RWPE2 (cell line): Measurements from ENCODE around the gene RAB11FIP3.
A peak's percentile ranks its signal among the peaks of the same experiment; 100 is the strongest.

Experiments
- ATAC-seq: fragments of 200-7000 bp; cut with Tn5 transposase; 3 replicates; pipeline ENCODE4 v1.9.1; 2021; ENCODE audit warnings: low read depth
- DNase-seq: peaks from one replicate; pipeline ENCODE4 v3.0.0-alpha.2; 2020; ENCODE audit warnings: low spot score
- H3K27ac ChIP-seq: fragments of 450-650 bp; 2 replicates; pipeline ENCODE4 v1.5.1; 2017; ENCODE audit warnings: mild to moderate bottlenecking; ENCODE audit not compliant: poor library complexity, severe bottlenecking
- H3K27me3 ChIP-seq: fragments of 250-450 bp; sonication (Bioruptor Pico); 2 replicates; pipeline ENCODE4 v1.5.1; 2021; ENCODE audit warnings: mild to moderate bottlenecking, moderate library complexity; ENCODE audit not compliant: insufficient read depth, poor library complexity, severe bottlenecking
- H3K36me3 ChIP-seq: fragments of 250-450 bp; sonication (Bioruptor Pico); 2 replicates; pipeline ENCODE4 v1.5.1; 2020; ENCODE audit warnings: low read depth, mild to moderate bottlenecking, moderate library complexity
- H3K4me1 ChIP-seq: fragments of 250-450 bp; sonication (Bioruptor Pico); 2 replicates; pipeline ENCODE4 v1.5.1; 2021; ENCODE audit warnings: mild to moderate bottlenecking, moderate library complexity; ENCODE audit not compliant: insufficient read depth, poor library complexity, severe bottlenecking
- H3K4me3 ChIP-seq: fragments of 250-450 bp; sonication (Bioruptor Pico); 2 replicates; pipeline ENCODE4 v1.5.1; 2021; ENCODE audit warnings: mild to moderate bottlenecking, moderate library complexity; ENCODE audit not compliant: severe bottlenecking
- H3K9me3 ChIP-seq: fragments of 250-450 bp; sonication (Bioruptor Pico); 2 replicates; pipeline ENCODE4 v1.5.1; 2021; ENCODE audit warnings: mild to moderate bottlenecking, moderate library complexity; ENCODE audit not compliant: severe bottlenecking
- TF ChIP-seq, protein P1 (sequence below): fragments of 450-650 bp; IDR thresholded peaks from one replicate; pipeline ENCODE4 v1.5.1; 2017; ENCODE audit warnings: mild to moderate bottlenecking, moderate library complexity; ENCODE audit not compliant: poor library complexity, severe bottlenecking

The RAB11FIP3 gene

DNA sequence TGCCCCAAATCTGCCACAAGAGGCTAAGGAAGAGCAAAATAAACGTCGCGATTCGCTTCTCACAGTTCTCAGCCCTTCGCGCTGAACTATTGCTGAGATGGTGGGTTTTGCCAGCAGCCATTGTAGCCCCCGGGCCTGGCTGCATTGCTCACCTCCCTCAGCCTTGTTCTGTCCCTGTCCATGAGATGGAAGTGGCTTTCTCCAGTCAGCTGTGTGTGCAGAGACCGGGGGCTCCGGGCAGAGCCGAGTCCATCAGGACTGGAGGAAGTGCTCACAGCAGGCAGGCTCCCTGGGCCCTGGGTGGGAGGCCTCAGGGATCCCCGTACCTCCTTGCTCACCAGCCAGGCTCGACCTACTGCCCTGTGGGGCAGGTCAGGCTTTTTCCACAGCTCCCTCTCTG, 74.5 kb downstream of the RAB11FIP3 start:
- H3K9me3 ChIP-seq: no peaks in the 10 kb centered on the region
- H3K4me3 ChIP-seq: no peak overlapping the region
- no peaks in the 10 kb centered on the region for H3K27me3 ChIP-seq
- no peak for DNase-seq
- H3K27ac ChIP-seq: no peak overlapping the region
- TF ChIP-seq, protein P1, sequence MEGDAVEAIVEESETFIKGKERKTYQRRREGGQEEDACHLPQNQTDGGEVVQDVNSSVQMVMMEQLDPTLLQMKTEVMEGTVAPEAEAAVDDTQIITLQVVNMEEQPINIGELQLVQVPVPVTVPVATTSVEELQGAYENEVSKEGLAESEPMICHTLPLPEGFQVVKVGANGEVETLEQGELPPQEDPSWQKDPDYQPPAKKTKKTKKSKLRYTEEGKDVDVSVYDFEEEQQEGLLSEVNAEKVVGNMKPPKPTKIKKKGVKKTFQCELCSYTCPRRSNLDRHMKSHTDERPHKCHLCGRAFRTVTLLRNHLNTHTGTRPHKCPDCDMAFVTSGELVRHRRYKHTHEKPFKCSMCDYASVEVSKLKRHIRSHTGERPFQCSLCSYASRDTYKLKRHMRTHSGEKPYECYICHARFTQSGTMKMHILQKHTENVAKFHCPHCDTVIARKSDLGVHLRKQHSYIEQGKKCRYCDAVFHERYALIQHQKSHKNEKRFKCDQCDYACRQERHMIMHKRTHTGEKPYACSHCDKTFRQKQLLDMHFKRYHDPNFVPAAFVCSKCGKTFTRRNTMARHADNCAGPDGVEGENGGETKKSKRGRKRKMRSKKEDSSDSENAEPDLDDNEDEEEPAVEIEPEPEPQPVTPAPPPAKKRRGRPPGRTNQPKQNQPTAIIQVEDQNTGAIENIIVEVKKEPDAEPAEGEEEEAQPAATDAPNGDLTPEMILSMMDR: no peak
- no peaks in the 10 kb centered on the region for H3K36me3 ChIP-seq
- H3K4me1 ChIP-seq: no peaks in the 10 kb centered on the region
- ATAC-seq: no peak

DNA sequence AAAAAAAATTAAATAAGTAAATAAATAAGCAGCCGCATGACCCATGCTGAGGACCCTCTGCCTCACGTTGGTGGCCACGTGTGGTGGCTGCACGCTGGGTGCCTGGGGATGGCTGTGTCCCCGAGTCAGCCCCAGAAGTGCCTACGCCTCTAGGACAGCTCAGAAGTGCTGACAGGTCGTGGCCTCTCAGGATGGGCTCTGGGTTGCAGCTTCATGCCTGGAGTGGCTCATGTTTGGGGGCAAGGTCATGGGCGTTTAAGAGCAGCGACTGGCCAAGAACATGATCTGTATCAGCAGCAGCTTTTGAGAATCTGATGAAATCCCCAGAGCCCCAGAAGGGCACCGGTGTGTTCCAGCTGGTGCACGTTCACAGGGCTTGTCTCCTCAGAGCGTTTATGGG, 75.3 kb downstream of the RAB11FIP3 start:
- TF ChIP-seq, protein P1: no peak
- Histone ChIP-seq H3K27me3 (no peaks in the 10 kb centered on the region), H3K4me3 (no peak overlapping the region), H3K4me1 (no peaks in the 10 kb centered on the region), H3K36me3 (no peaks in the 10 kb centered on the region), H3K27ac (no peak overlapping the region), H3K9me3 (no peaks in the 10 kb centered on the region)
- DNase-seq: no peak
- no peak for ATAC-seq

DNA sequence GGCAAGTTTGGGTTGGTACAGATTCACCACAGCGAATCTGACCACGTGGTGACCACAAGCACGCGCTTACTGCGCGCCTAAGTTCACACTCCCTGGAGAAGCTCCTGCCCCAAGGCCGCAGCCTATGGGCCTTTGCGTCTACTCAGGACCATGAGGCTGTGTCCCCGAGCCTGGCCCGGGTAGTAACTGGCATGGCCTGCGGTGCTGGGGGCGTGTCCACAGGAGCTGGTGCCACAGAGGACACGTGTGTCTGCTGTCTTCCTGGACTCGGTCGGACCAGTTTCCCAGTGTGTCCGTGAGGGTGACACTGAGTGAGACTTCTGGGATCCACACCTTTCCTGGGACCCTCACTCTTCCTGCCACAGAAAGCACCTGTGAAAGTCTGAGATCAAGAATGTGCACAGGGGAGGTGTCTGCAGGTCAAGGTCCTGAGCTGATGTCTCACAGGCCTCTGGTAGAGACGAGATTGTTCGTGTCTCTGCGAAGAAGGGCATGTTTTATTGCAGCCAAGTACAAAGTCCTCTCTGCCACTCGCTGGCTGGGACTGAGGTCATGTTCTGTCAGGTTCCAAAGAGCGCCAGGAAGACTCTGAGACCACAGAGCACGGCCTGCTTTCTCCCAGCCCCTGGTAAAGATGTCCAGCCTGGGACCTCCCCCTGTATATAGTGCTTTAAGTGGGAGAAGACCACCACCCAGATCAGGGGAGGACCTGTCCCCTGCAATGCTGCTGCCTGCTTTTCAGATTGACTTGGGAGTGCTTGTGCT, 76.9 kb downstream of the RAB11FIP3 start:
- Histone ChIP-seq H3K9me3 (no peaks in the 10 kb centered on the region), H3K27me3 (no peaks in the 10 kb centered on the region), H3K36me3 (no peaks in the 10 kb centered on the region), H3K4me3 (no peak overlapping the region), H3K4me1 (no peaks in the 10 kb centered on the region), H3K27ac (no peak overlapping the region)
- ATAC-seq: peak; percentile 31; the same call in 2 of the 3 replicates
- DNase-seq: peak; percentile 62
- TF ChIP-seq, protein P1: no peak

DNA sequence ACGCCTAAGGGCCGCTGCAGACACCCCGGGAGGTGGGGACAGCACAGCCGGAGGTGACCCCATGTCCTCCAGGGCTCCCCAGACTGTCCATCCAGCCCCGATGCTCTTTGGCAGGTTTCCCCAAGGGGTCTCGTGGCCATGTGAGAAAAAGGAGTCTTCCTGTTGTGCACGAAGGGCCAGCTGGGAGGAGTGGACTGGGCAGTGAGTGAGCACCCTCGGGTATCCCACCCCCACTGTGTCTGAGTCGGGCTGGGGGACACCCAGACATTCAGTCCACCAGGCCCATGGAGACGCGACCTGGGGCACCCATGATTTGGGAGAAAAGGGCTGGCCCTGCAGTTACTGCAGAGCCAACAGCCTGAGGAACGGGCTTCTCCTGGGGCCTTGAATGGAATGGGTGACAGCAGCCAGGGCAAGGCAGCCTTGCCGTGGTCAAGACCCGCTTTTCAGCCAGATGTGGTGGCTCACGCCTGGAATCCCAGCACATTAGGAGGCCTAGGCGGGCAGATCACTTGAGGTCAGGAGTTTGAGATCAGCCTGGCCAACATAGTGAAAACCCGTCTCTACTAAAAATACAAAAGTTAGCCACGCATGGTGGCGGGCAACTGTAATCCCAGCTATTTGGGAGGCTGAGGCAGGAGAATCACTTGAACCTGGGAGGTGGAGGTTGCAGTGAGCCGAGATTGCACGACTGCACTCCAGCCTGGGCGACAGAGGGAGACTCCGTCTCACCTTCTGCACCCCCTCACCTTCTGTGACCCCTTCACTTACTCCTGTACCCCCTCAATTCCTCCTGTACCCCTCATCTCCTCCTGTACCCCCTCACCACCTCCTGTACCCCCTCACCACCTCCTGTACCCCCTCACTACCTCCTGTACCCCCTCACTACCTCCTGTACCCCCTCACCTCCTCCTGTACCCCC, 78.0 kb downstream of the RAB11FIP3 start:
- Histone ChIP-seq H3K36me3 (no peaks in the 10 kb centered on the region), H3K27ac (no peak overlapping the region), H3K4me1 (no peaks in the 10 kb centered on the region), H3K4me3 (no peak overlapping the region), H3K27me3 (no peaks in the 10 kb centered on the region), H3K9me3 (no peaks in the 10 kb centered on the region)
- TF ChIP-seq, protein P1: no peak
- no peak for ATAC-seq
- peak; percentile 55 for DNase-seq
